Measurements from ENCODE around the gene RPL7A. TPM values are rescaled to one million over a fixed set of nuclear protein-coding genes. Genes with fewer than 3 reads are reported as not detected.

RPL7A gene
- total RNA-seq, 1 experiment from 2014 or later: 1,156 TPM

DNA sequence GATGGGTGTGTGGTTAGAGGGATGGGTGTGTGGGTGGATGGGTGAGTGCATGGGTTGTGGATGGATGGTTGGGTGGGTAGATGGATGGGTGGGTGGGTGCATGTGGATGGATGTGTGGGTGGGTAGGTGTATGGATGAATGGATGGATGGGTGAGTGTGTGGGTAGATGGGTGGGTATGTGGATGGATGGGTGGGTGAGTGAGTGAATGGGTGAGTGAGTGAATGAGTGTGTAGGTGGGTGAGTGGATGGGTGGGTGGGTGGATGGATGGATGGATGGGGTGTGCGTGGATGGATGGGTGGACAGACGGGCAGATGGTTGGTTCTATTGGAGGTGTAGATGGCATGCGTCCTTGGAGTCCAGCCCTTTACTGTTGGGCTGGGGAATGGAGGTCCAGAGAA is 45.4 kb downstream of the RPL7A start:
- Histone ChIP-seq H4K20me1 (ENCODE audit: low read length) (no peaks in the 10 kb centered on the region), H3K9me2 (replicated peaks; ENCODE audit: low read length) (no peaks in the 10 kb centered on the region), H2AFZ (ENCODE audit: low read length) (no peak overlapping the region), H3K9ac (ENCODE audit: low read length) (no peak overlapping the region), H3K27me3 (ENCODE audit: low read length) (no peaks in the 10 kb centered on the region), H3K27ac (ENCODE audit: low read length) (no peak overlapping the region), H3K4me2 (ENCODE audit: low read length) (no peak overlapping the region), H3K4me1 (ENCODE audit: insufficient read depth, low read length) (no peaks in the 10 kb centered on the region), H3K4me3 (ENCODE audit: low read length) (no peak overlapping the region), H3K9me3 (ENCODE audit: low read length) (no peaks in the 10 kb centered on the region), H3F3A (ENCODE audit: low read length, unreplicated experiment) (no peaks in the 10 kb centered on the region), H3K36me3 (ENCODE audit: low read depth, low read length) (no peaks in the 10 kb centered on the region), H3K79me2 (ENCODE audit: low read length) (no peaks in the 10 kb centered on the region)
- DNase-seq (no peak), ATAC-seq (no peak)
- TF ChIP-seq EZH2 (IDR thresholded peaks at IDR 0.05; ENCODE audit: low read length, unreplicated experiment) (no peak), EZH2phosphoT487 (IDR thresholded peaks at IDR 0.05; ENCODE audit: borderline replicate concordance, low read length) (no peak)
- TF ChIP-seq, protein P1, sequence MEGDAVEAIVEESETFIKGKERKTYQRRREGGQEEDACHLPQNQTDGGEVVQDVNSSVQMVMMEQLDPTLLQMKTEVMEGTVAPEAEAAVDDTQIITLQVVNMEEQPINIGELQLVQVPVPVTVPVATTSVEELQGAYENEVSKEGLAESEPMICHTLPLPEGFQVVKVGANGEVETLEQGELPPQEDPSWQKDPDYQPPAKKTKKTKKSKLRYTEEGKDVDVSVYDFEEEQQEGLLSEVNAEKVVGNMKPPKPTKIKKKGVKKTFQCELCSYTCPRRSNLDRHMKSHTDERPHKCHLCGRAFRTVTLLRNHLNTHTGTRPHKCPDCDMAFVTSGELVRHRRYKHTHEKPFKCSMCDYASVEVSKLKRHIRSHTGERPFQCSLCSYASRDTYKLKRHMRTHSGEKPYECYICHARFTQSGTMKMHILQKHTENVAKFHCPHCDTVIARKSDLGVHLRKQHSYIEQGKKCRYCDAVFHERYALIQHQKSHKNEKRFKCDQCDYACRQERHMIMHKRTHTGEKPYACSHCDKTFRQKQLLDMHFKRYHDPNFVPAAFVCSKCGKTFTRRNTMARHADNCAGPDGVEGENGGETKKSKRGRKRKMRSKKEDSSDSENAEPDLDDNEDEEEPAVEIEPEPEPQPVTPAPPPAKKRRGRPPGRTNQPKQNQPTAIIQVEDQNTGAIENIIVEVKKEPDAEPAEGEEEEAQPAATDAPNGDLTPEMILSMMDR (conservative IDR thresholded peaks at IDR 0.05; ENCODE audit: low read depth, low read length): no peak
- intact Hi-C loops (cut with micrococcal nuclease): no loop called here
- ChIA-PET CTCF (no interaction called here), POLR2A (ENCODE audit: unreplicated experiment) (no interaction called here)
- BruUV-seq (replicated peaks): no TSS peak

GRCh38 chr9:133394687-133395271 is 46.8 kb downstream of the RPL7A start:
- H3K36me3 ChIP-seq (ENCODE audit: low read depth, low read length): no peaks in the 10 kb centered on the region
- H3K79me2 ChIP-seq (ENCODE audit: low read length): no peaks in the 10 kb centered on the region
- intact Hi-C loops (cut with micrococcal nuclease): no loop called here
- no peak overlapping the region for H3K4me3 ChIP-seq (ENCODE audit: low read length)
- TF ChIP-seq EZH2 (IDR thresholded peaks at IDR 0.05; ENCODE audit: low read length, unreplicated experiment) (no peak), EZH2phosphoT487 (IDR thresholded peaks at IDR 0.05; ENCODE audit: borderline replicate concordance, low read length) (no peak)
- TF ChIP-seq, protein P1 (conservative IDR thresholded peaks at IDR 0.05; ENCODE audit: low read depth, low read length): no peak
- no peaks in the 10 kb centered on the region for H3F3A ChIP-seq (ENCODE audit: low read length, unreplicated experiment)
- no peaks in the 10 kb centered on the region for H3K27me3 ChIP-seq (ENCODE audit: low read length)
- DNase-seq (no peak), ATAC-seq (no peak)
- H3K9ac ChIP-seq (ENCODE audit: low read length): no peak overlapping the region
- H4K20me1 ChIP-seq (ENCODE audit: low read length): no peaks in the 10 kb centered on the region
- no TSS peak for BruUV-seq (replicated peaks)
- H3K4me1 ChIP-seq (ENCODE audit: insufficient read depth, low read length): no peaks in the 10 kb centered on the region
- H2AFZ ChIP-seq (ENCODE audit: low read length): no peak overlapping the region
- no peak overlapping the region for H3K27ac ChIP-seq (ENCODE audit: low read length)
- ChIA-PET POLR2A (ENCODE audit: unreplicated experiment) (no interaction called here), CTCF (no interaction called here)
- no peaks in the 10 kb centered on the region for H3K9me2 ChIP-seq (replicated peaks; ENCODE audit: low read length)
- no peak overlapping the region for H3K4me2 ChIP-seq (ENCODE audit: low read length)
- no peaks in the 10 kb centered on the region for H3K9me3 ChIP-seq (ENCODE audit: low read length)

GRCh38 chr9:133396952-133397351 is 48.9 kb downstream of the RPL7A start:
- no peaks in the 10 kb centered on the region for H4K20me1 ChIP-seq (ENCODE audit: low read length)
- ChIA-PET POLR2A (ENCODE audit: unreplicated experiment) (no interaction called here), CTCF (no interaction called here)
- TF ChIP-seq EZH2 (IDR thresholded peaks at IDR 0.05; ENCODE audit: low read length, unreplicated experiment) (no peak), EZH2phosphoT487 (IDR thresholded peaks at IDR 0.05; ENCODE audit: borderline replicate concordance, low read length) (no peak)
- TF ChIP-seq, protein P1 (conservative IDR thresholded peaks at IDR 0.05; ENCODE audit: low read depth, low read length): peak; percentile 49
- H3F3A ChIP-seq (ENCODE audit: low read length, unreplicated experiment): no peaks in the 10 kb centered on the region
- no peak overlapping the region for H3K9ac ChIP-seq (ENCODE audit: low read length)
- no peak overlapping the region for H2AFZ ChIP-seq (ENCODE audit: low read length)
- no peak overlapping the region for H3K4me2 ChIP-seq (ENCODE audit: low read length)
- H3K27me3 ChIP-seq (ENCODE audit: low read length): no peaks in the 10 kb centered on the region
- H3K4me1 ChIP-seq (ENCODE audit: insufficient read depth, low read length): no peaks in the 10 kb centered on the region
- H3K79me2 ChIP-seq (ENCODE audit: low read length): no peaks in the 10 kb centered on the region
- H3K9me2 ChIP-seq (replicated peaks; ENCODE audit: low read length): no peaks in the 10 kb centered on the region
- no peaks in the 10 kb centered on the region for H3K36me3 ChIP-seq (ENCODE audit: low read depth, low read length)
- H3K9me3 ChIP-seq (ENCODE audit: low read length): no peaks in the 10 kb centered on the region
- no peak overlapping the region for H3K27ac ChIP-seq (ENCODE audit: low read length)
- intact Hi-C loops (cut with micrococcal nuclease): no loop called here
- DNase-seq (peak; percentile 23), ATAC-seq (peak; percentile 82)
- H3K4me3 ChIP-seq (ENCODE audit: low read length): no peak overlapping the region
- no TSS peak for BruUV-seq (replicated peaks)
